LoVo (cell line): Measurements from ENCODE around the gene PI4K2A.
A peak's percentile ranks its signal among the peaks of the same experiment; 100 is the strongest.
"Not testable (repeated sequence)": the region's sequence is repeated elsewhere in the genome, so short reads cannot be mapped to it uniquely, and the experiment has no call there.

Experiments
- DNase-seq: peaks from one replicate; pipeline ENCODE4 v3.0.0-alpha.2; 2016; ENCODE audit warnings: low spot score

The PI4K2A gene

GRCh38 chr10:97632949-97633884, 7.3 kb upstream of the PI4K2A start, which contains the start of gene MORN4:
MORN4 (minus strand) TSS chr10:97633500; CDS start chr10:97619653, 13,847 bp downstream.
- DNase-seq = peak; percentile 95

- peak; percentile 32 for DNase-seq
These were observed 6.5 kb upstream of the PI4K2A start for GRCh38 chr10:97633921-97634320.

GRCh38 chr10:97635577-97635976, 4.9 kb upstream of the PI4K2A start:
- DNase-seq = no peak

GRCh38 chr10:97639090-97639489, 1.4 kb upstream of the PI4K2A start:
- not testable (repeated sequence) for DNase-seq

- no peak for DNase-seq
These were observed 669 bp downstream of the PI4K2A start for GRCh38 chr10:97640868-97641811.

- not testable (repeated sequence) for DNase-seq
These were observed 2.1 kb downstream of the PI4K2A start for GRCh38 chr10:97642471-97643159.

GRCh38 chr10:97643441-97643985, 3.0 kb downstream of the PI4K2A start:
- no peak for DNase-seq

GRCh38 chr10:97644936-97645335, 4.5 kb downstream of the PI4K2A start:
- DNase-seq = no peak

- no peak for DNase-seq
These were observed 7.1 kb downstream of the PI4K2A start for GRCh38 chr10:97647556-97647955.

- peak; percentile 54 for DNase-seq
These were observed 8.3 kb downstream of the PI4K2A start for GRCh38 chr10:97648562-97649404.

- DNase-seq = not testable (repeated sequence)
These were observed 8.9 kb downstream of the PI4K2A start for GRCh38 chr10:97649405-97649750.

GRCh38 chr10:97650726-97651125, 10.3 kb downstream of the PI4K2A start:
- DNase-seq = no peak

GRCh38 chr10:97651773-97652172, 11.3 kb downstream of the PI4K2A start:
- DNase-seq = peak; percentile 38

GRCh38 chr10:97656777-97657176, 16.3 kb downstream of the PI4K2A start:
- DNase-seq = no peak

- DNase-seq = no peak
These were observed 19.1 kb downstream of the PI4K2A start for GRCh38 chr10:97659589-97659988.

- DNase-seq = no peak
These were observed 23.9 kb downstream of the PI4K2A start for GRCh38 chr10:97664282-97664850.

GRCh38 chr10:97666992-97667391, 26.5 kb downstream of the PI4K2A start:
- no peak for DNase-seq

- DNase-seq = no peak
These were observed 27.0 kb downstream of the PI4K2A start for GRCh38 chr10:97667463-97667862.

GRCh38 chr10:97669571-97669970, 29.1 kb downstream of the PI4K2A start:
- DNase-seq = no peak
